COLO668 (cell line): ENCODE measurements around the gene CCDC191.

Experiments used
- DNase-seq: peaks from one replicate; lab custom pipeline; 2025; ENCODE audit not compliant: unreplicated experiment; lab: John Stamatoyannopoulos, UW

Gene CCDC191

GRCh38 chr3:114056130-114057010, at the start of gene CCDC191, which contains the start of gene QTRT2:
TSS of gene CCDC191 (minus strand) at chr3:114056526. CDS start at chr3:114056466, 60 bp downstream.
TSS of gene QTRT2 (plus strand) at chr3:114056737. CDS start at chr3:114065258, 8,521 bp downstream.
- DNase-seq, result peak; percentile 94

DNA sequence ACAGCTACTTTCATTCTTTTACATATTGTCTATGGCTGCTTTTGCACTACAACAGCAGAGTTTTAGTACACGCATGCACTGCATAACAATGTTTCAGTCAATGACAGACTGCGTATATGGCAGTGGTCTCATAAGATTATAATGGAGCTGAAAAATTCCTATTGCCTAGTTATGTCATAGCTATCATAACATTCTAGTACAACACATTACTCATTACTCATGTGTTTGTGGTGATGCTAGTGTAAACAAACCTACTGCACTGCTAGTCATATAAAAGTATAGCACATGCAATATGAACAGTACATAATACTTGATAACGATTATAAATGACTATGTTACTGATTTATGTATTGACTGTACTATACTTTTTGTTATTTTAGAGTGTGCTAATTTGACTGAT, 48.1 kb upstream of the CCDC191 start:
- no peak for DNase-seq

DNA sequence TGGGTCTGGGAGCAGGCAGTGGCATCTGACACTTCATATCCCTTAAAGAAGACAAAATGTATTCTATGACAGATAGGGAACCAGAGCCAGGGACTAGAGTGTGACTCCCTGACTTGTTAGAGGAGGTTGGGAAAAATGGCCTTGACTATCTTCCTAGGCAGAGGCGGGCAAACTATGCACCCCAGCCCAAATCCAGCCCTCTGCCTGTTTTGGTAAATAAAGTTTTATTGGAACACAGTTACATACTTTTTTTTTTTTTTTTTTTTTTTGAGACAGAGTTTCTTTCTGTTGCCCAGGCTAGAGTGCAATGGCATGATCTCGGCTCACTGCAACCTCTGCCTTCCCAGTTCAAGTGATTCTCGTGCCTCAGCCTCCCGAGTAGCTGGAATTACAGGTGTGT, 47.5 kb upstream of the CCDC191 start:
- no peak for DNase-seq

DNA sequence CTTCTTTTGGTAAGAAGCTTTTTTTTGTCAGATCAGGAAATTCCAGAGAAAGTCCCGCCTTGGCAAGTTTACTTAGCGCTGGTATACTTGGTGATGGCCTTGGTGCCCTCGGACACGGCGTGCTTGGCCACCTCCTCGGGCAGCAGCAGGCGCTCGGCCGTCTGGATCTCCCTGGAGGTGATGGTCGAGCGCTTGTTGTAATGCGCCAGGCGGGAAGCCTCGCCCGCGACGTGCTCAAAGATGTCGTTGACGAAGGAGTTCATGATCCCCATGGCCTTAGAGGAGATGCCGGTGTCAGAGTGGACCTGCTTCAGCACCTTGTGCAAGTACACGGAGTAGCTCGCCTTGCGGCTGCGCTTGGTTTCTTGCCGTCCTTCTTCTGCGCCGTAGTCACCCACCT, 46.9 kb upstream of the CCDC191 start:
- no peak for DNase-seq

DNA sequence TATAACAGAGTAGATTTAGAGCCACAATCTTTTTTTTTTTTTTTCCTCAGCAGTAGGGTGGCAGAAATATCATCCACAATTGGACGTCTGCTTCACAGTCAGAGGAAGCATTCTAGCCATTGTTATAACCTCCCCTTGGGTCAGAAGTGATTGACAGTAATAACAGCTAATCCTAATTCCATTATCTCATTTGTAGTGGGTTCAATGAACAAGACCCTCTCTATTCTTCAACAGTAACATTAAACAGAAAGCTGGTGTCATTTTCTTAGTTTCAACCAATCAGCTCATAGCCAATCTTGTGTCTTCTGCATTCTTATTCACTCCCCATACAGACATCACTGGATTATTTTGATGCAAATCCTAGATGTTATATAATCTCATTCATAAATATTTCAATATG, 44.8 kb upstream of the CCDC191 start:
- no peak for DNase-seq

GRCh38 chr3:114095796-114096195, 39.5 kb upstream of the CCDC191 start:
- DNase-seq, result no peak

GRCh38 chr3:114093596-114093995, 37.3 kb upstream of the CCDC191 start:
- DNase-seq, result no peak

DNA sequence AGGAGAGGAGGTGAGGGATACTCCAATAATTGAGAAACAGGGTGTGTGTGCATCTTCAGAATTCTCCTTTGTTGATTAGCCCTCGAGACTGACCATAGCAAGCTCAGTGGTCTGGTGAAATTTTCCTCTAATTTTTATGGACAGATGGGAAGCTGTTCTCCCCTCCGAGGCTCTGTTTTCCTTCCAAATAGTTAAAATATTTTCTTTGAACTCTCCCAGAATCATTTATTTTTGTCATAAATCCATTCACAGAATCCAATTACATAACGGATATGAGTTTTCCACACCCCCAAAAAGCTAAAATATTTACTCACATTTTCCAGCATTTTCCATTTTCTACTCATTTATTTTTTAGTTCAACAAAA, 36.7 kb upstream of the CCDC191 start:
- DNase-seq, result no peak

DNA sequence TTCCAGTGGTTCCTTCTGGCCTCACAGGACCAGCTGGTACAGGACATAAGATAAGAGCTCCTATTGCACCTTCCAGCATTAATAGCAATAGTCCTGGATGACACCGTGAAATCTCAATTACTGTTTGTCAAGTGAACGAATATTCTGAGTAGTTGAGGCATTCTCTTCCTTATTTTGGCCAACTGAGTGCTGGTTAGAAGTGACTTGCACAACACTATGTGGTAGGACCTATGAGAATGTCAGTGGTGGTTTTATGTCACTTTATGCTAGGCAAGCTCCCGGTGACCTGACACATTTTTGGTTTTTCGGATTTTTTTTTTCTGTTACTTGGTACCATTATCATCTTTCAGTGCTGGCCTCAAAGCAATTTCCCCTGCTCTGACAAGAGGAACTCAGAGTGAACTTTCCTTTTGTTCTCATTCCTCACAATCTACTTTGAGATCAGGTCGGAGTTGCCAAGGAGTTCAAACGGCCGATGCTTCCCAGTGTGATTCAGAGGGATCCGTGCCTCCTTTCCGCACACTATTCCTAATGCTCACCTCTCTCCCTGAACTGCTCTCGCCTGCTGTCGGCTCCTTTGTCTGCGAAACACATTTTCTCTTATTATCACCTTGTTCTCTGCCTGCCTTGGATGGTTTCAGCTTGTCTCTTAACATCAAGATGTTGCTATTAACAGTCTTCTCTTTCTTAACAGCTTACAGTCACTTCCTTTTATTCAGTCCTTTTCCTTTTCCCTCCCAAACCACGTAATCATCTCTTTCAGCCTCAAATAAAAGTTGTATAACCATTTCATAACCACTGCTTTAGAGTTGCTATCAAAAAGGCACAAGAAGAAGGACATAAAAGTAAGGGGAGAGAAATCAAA, 36.1 kb upstream of the CCDC191 start:
- no peak for DNase-seq

DNA sequence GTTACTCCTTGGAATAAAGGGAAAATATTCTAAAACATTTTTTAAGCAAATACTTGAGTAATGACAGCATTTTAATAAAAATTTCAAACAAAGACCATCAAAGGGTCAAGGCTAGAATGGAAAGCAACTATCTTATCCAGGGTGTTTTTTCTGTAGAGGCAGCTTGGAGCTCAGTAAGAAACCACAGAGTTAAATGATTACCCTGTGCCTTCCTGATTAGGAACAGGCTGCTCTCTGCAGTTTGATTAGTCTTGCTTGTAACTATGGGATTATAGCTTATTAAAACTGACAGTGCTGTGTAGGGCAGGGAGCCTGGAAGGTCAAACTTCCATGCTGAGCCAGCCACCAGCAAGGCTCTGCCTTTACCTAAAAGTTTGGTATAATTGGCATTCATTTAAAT, 33.3 kb upstream of the CCDC191 start:
- DNase-seq, result no peak

GRCh38 chr3:114086356-114086755, 30.0 kb upstream of the CCDC191 start:
- DNase-seq, result no peak

DNA sequence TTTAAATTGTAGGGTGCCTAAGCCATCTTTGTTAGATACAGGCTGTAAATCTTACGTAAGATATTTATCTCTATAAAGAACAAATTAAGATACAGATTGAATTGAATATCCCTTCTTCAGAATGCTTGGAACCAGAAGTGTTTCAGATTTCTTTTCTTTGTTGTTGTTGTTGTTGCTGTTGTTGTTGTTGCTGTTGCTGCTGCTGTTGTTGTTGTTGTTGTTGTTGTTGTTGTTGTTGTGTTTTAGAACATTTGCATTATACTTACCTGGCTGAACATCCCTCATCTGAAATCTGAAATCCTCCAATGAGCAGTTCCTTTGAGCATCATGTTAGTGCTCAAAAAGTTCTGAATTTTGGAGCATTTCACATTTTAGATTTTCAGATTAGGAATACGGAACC, 26.8 kb upstream of the CCDC191 start:
- no peak for DNase-seq

DNA sequence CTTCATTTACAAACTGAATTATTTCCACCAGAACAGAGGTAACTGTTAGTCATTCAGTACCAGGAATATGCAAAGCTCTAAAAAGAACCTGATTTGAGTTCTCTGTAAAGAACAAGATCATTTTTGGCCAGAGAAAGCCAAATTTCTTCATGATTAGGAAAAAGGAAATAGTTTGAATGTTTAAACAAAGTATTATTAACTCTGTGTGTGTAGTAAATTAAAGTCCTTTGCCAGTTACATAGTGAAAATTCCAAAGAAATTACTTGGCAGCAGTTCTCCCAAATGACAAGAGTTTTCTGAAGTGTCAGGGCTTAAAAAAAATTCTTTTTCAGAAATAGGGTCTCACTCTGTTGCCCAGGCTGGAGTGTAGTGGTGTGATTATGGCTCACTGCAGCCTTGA, 24.7 kb upstream of the CCDC191 start:
- DNase-seq, result no peak

- DNase-seq, result no peak
Observed at GRCh38 chr3:114080201-114080600, 23.9 kb upstream of the CCDC191 start.

DNA sequence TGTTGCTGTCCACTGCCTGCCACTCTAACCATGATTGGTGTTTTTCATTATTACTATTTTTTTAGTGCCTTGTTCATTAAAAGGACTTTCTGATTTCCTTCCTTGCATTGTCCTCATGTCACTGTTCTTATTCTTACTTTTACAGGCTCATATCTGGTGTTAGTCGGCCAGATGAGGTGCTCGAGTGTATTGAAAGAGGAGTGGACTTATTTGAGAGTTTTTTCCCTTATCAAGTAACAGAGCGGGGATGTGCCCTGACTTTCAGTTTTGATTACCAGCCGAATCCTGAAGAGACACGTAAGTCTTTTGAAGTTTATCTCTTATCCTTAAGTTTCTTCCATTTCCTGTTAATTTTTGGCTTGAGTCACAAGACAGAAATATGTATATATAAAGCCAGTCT, 23.4 kb upstream of the CCDC191 start:
- DNase-seq, result no peak

- no peak for DNase-seq
Observed at GRCh38 chr3:114078126-114078525, 21.8 kb upstream of the CCDC191 start.

DNA sequence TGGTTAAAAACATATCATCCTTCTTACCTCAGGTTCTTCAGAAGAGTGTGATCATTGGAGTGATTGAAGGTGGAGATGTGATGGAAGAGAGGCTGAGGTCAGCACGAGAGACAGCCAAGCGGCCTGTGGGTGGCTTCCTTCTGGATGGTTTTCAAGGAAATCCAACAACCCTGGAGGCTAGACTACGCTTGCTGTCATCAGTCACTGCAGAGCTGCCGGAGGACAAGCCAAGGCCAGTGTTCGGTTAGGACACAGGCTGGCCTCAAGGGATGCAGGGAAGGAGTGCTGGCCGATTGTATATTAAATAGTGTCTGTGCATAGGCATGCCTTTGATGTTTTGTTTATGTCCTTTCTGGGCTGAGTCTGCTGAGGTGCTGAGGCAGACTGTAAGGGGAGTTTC, 20.4 kb upstream of the CCDC191 start:
- DNase-seq, result no peak

DNA sequence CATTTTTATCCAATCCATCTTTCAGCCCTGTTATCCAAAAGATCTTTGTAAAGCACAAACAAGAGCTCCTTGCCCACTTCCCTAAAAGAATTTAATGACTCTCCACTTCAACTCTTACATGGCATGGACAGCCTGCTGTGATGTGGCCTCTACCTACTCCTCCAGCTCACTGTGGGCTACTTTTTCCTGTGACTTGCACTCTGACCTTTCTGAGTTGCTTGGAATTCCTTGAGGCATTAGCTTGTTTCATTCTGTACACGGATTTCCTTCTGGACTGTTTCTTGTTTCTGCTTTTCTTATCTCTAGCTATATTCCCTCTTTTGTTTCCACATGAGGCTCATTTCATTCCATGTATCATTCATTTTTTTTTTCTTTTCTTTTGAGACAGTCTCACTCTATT, 15.5 kb upstream of the CCDC191 start:
- no peak for DNase-seq

- no peak for DNase-seq
Observed at GRCh38 chr3:114068336-114068735, 12.0 kb upstream of the CCDC191 start.

DNA sequence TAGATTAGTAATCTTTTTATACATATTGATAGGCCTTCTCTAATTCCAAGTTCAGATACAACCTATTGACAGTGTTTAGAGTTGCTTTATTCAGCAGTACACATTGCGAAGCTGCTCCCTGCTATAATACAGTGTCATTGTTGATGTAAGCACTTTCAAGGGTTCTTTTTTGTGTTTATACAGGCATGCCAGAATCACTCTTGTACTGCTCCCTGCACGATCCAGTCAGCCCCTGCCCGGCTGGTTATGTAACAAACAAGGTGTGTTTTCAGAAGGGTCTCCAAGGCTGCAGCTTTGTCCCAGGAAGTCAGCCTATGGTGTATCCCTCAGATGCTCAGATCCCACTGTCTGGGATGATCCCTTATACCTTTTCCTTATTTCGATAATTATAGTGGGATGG, 11.5 kb upstream of the CCDC191 start:
- DNase-seq, result no peak

GRCh38 chr3:114060906-114061655, 4.8 kb upstream of the CCDC191 start:
- DNase-seq, result no peak
